ENCODE results near the gene RAPGEF1. TPM values are rescaled to one million over a fixed set of nuclear protein-coding genes. Genes with fewer than 3 reads are reported as not detected.

The RAPGEF1 gene
- total and polyA plus RNA-seq, 2 donors (not counting 1 experiment from before 2014, with no cell fraction given): 33.3 to 42.8 TPM

DNA sequence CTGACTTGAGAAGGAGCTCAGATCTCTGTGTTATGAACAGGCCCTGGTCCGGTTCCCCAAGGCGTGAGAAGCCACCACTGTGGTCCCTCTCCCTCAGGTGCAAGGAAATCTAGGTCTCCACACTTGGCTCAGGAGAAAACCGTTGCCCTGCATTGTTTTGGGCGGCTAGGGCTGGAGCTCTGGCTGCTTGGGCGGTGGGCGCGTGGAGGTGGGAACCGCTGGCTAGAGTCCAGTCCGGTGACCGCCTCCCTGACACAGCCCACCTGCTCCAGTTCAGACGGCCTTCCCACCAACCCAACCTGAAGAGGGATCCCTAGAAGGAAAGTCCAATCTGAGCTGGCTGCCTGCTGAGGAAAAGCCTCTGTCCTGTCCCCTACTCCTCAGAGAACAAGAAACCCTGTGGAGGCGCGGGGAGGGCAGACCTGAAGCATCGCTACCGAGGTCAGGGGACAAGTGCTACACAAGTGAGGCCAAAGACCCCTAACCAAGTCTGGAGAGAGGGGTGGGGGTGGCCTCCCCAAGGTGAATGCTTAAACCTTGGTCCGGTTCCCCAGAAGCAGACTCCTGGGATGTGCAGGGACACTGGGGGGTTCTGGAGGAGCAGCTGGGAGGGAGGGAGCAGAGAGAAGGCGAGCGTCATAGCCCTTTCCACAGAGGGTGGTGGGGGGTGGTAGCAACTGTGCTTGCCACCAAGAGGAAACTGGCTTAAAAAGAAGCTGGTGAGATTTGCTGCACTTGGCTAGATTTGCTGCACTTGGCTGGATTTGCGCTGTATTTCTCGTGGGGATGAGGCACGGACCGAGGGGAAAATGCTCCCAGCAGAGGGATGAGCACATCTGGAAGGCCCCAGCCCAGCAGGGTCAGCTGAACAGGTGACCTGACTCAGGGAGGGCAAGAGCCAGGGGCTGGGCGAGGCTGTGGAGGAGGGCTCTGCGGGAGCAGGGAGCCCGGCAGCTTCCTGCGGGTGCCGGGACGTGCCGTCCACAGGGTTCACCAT is 65.2 kb downstream of the RAPGEF1 start:
- H3K9ac ChIP-seq (ENCODE audit: insufficient read depth, low read length): no peak overlapping the region
- H4K20me1 ChIP-seq (ENCODE audit: control insufficient read depth, extremely low read depth, insufficient read depth, low read length): no peaks in the 10 kb centered on the region
- H3K4me1 ChIP-seq (ENCODE audit: control insufficient read depth, extremely low read depth, insufficient read depth, low read length): peaks cover 36% of the 10 kb centered on the region
- TF ChIP-seq EZH2 (IDR thresholded peaks at IDR 0.05; ENCODE audit: low read length, missing control alignments): no peak
- TF ChIP-seq, protein P1, sequence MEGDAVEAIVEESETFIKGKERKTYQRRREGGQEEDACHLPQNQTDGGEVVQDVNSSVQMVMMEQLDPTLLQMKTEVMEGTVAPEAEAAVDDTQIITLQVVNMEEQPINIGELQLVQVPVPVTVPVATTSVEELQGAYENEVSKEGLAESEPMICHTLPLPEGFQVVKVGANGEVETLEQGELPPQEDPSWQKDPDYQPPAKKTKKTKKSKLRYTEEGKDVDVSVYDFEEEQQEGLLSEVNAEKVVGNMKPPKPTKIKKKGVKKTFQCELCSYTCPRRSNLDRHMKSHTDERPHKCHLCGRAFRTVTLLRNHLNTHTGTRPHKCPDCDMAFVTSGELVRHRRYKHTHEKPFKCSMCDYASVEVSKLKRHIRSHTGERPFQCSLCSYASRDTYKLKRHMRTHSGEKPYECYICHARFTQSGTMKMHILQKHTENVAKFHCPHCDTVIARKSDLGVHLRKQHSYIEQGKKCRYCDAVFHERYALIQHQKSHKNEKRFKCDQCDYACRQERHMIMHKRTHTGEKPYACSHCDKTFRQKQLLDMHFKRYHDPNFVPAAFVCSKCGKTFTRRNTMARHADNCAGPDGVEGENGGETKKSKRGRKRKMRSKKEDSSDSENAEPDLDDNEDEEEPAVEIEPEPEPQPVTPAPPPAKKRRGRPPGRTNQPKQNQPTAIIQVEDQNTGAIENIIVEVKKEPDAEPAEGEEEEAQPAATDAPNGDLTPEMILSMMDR (conservative IDR thresholded peaks at IDR 0.05 in 1 of 2, IDR thresholded peaks at IDR 0.05 in 1 of 2; ENCODE audit: low read depth in 1 of 2, low read length in 2 of 2): no peak
- H3K4me2 ChIP-seq (ENCODE audit: extremely low read depth, insufficient read depth, low read length): no peak overlapping the region
- H3K27me3 ChIP-seq (ENCODE audit: control insufficient read depth, insufficient read depth, low read length): no peaks in the 10 kb centered on the region
- no peak overlapping the region for H3K27ac ChIP-seq (ENCODE audit: insufficient read depth, low read length)
- H2AFZ ChIP-seq (ENCODE audit: low read length): no peak overlapping the region
- no peaks in the 10 kb centered on the region for H3K36me3 ChIP-seq (ENCODE audit: control insufficient read depth, insufficient read depth, low read length)
- H3K9me3 ChIP-seq (ENCODE audit: control insufficient read depth, insufficient read depth, low read depth, low read length): no peaks in the 10 kb centered on the region
- no peak for DNase-seq (ENCODE audit: low read depth in 2 of 2)
- H3K4me3 ChIP-seq (replicated peaks in 1 of 4; ENCODE audit: control extremely low read depth in 1 of 4, insufficient read depth in 1 of 4, low read depth in 3 of 4, low read length in 4 of 4): no peak overlapping the region
- peaks cover 18% of the 10 kb centered on the region for H3K79me2 ChIP-seq (ENCODE audit: control insufficient read depth, insufficient read depth, low read length)

DNA sequence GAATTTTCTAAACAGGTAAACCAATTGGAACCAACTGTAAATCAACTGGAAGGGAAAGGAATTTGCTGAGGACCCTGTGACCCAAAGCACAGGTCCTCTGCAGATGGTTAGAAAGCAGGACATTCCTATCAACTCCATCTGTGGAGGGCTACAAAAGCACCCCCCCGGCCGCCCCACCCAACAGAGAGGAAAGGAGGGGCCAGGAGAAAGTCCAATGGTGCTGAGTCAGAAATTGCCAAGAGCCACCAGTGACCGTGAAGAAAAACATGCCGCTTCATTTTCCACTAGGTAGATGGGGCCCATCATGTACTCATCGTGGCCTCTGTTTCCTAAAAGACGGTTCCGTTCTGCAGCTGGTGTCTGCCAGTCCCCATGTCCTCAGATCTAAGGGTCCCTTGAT is 66.3 kb downstream of the RAPGEF1 start:
- Histone ChIP-seq H3K9ac (ENCODE audit: insufficient read depth, low read length) (no peak overlapping the region), H3K4me2 (ENCODE audit: extremely low read depth, insufficient read depth, low read length) (no peak overlapping the region), H3K27me3 (ENCODE audit: control insufficient read depth, insufficient read depth, low read length) (no peaks in the 10 kb centered on the region), H3K4me3 (replicated peaks in 1 of 4; ENCODE audit: control extremely low read depth in 1 of 4, insufficient read depth in 1 of 4, low read depth in 3 of 4, low read length in 4 of 4) (no peak overlapping the region), H4K20me1 (ENCODE audit: control insufficient read depth, extremely low read depth, insufficient read depth, low read length) (no peaks in the 10 kb centered on the region), H2AFZ (ENCODE audit: low read length) (no peak overlapping the region), H3K27ac (ENCODE audit: insufficient read depth, low read length) (no peak overlapping the region), H3K36me3 (ENCODE audit: control insufficient read depth, insufficient read depth, low read length) (no peaks in the 10 kb centered on the region), H3K4me1 (ENCODE audit: control insufficient read depth, extremely low read depth, insufficient read depth, low read length) (peaks cover 41% of the 10 kb centered on the region), H3K9me3 (ENCODE audit: control insufficient read depth, insufficient read depth, low read depth, low read length) (no peaks in the 10 kb centered on the region), H3K79me2 (ENCODE audit: control insufficient read depth, insufficient read depth, low read length) (peaks cover 20% of the 10 kb centered on the region)
- no peak for TF ChIP-seq EZH2 (IDR thresholded peaks at IDR 0.05; ENCODE audit: low read length, missing control alignments)
- TF ChIP-seq, protein P1 (conservative IDR thresholded peaks at IDR 0.05 in 1 of 2, IDR thresholded peaks at IDR 0.05 in 1 of 2; ENCODE audit: low read depth in 1 of 2, low read length in 2 of 2): no peak
- DNase-seq (ENCODE audit: low read depth in 2 of 2): no peak

DNA sequence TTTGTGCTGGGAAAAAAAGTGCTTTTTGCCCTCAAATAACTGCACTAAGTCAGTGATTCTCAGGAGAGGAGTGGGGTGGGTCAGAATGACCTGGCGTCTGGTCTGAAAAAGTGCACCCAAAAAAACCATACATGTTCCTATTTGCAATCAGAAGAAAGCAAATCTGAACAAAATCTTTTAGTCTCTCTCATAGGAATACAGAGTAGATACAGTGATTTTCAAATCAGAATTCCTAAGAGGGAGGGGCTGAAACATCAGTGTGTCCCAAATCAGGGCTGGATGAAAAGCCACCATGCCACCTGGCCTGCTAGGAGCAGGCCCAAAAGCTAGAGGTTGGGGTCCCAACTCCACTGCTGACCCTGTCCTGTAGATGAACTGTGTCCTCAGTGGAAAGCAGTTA is 66.8 kb downstream of the RAPGEF1 start:
- no peak overlapping the region for H3K4me3 ChIP-seq (replicated peaks in 1 of 4; ENCODE audit: control extremely low read depth in 1 of 4, insufficient read depth in 1 of 4, low read depth in 3 of 4, low read length in 4 of 4)
- no peaks in the 10 kb centered on the region for H3K9me3 ChIP-seq (ENCODE audit: control insufficient read depth, insufficient read depth, low read depth, low read length)
- no peak for DNase-seq (ENCODE audit: low read depth in 2 of 2)
- no peak overlapping the region for H3K9ac ChIP-seq (ENCODE audit: insufficient read depth, low read length)
- H2AFZ ChIP-seq (ENCODE audit: low read length): no peak overlapping the region
- no peak for TF ChIP-seq EZH2 (IDR thresholded peaks at IDR 0.05; ENCODE audit: low read length, missing control alignments)
- TF ChIP-seq, protein P1 (conservative IDR thresholded peaks at IDR 0.05 in 1 of 2, IDR thresholded peaks at IDR 0.05 in 1 of 2; ENCODE audit: low read depth in 1 of 2, low read length in 2 of 2): no peak
- H3K27me3 ChIP-seq (ENCODE audit: control insufficient read depth, insufficient read depth, low read length): no peaks in the 10 kb centered on the region
- H3K27ac ChIP-seq (ENCODE audit: insufficient read depth, low read length): no peak overlapping the region
- peaks cover 20% of the 10 kb centered on the region for H3K79me2 ChIP-seq (ENCODE audit: control insufficient read depth, insufficient read depth, low read length)
- no peak overlapping the region for H3K4me2 ChIP-seq (ENCODE audit: extremely low read depth, insufficient read depth, low read length)
- H4K20me1 ChIP-seq (ENCODE audit: control insufficient read depth, extremely low read depth, insufficient read depth, low read length): no peaks in the 10 kb centered on the region
- H3K36me3 ChIP-seq (ENCODE audit: control insufficient read depth, insufficient read depth, low read length): no peaks in the 10 kb centered on the region
- peaks cover 40% of the 10 kb centered on the region for H3K4me1 ChIP-seq (ENCODE audit: control insufficient read depth, extremely low read depth, insufficient read depth, low read length)

All from fibroblast of lung (primary cell).